GM23338 (cell line): Measurements from ENCODE around the gene OR52L1. TPM values are rescaled to one million over a fixed set of nuclear protein-coding genes. Genes with fewer than 3 reads are reported as not detected.

Source experiments
- CREB1 ChIP-seq: fragments of 250-450 bp; sonication (Bioruptor Pico); IDR thresholded peaks from 2 replicates; pipeline ENCODE4 v1.5.0; 2020; ENCODE audit warnings: low read depth, mild to moderate bottlenecking, moderate library complexity
- ETS1 ChIP-seq: IDR thresholded peaks from 2 replicates; pipeline ENCODE4 v1.6.1; 2016; ENCODE audit warnings: antibody characterized with exemption
- EZH2 ChIP-seq: fragments of 200-600 bp; sonication (generic); IDR thresholded peaks from one replicate; pipeline ENCODE4 v1.8.0; 2017; ENCODE audit warnings: antibody characterized with exemption, mild to moderate bottlenecking, low read depth; ENCODE audit not compliant: unreplicated experiment
- JUNB ChIP-seq: IDR thresholded peaks from one replicate; pipeline ENCODE4 v1.6.1; 2016; ENCODE audit warnings: antibody characterized with exemption; ENCODE audit not compliant: unreplicated experiment
- NANOG ChIP-seq: IDR thresholded peaks from 2 replicates; pipeline ENCODE4 v1.6.1; 2016; ENCODE audit warnings: antibody characterized with exemption, borderline replicate concordance
- POLR2AphosphoS5 ChIP-seq: IDR thresholded peaks from 2 replicates; pipeline ENCODE4 v1.6.1; 2016; ENCODE audit warnings: antibody characterized with exemption, low read depth
- REST ChIP-seq: IDR thresholded peaks from one replicate; pipeline ENCODE4 v1.6.1; 2018; ENCODE audit warnings: antibody characterized with exemption; ENCODE audit not compliant: unreplicated experiment
- STAT1 ChIP-seq: IDR thresholded peaks from one replicate; pipeline ENCODE4 v1.6.1; 2016; ENCODE audit warnings: antibody characterized with exemption; ENCODE audit not compliant: unreplicated experiment
- ZNF114 ChIP-seq: fragments of 250-450 bp; sonication (Bioruptor Pico); IDR thresholded peaks from 2 replicates; pipeline ENCODE4 v1.5.0; 2020; ENCODE audit warnings: mild to moderate bottlenecking, moderate library complexity
- ZNF331 ChIP-seq: fragments of 250-450 bp; sonication (Bioruptor Pico); IDR thresholded peaks from 2 replicates; pipeline ENCODE4 v1.5.0; 2020; ENCODE audit warnings: low read depth, mild to moderate bottlenecking, moderate library complexity
- ZNF462 ChIP-seq: fragments of 250-450 bp; sonication (Bioruptor Pico); IDR thresholded peaks from 2 replicates; pipeline ENCODE4 v1.5.0; 2020; ENCODE audit warnings: mild to moderate bottlenecking, moderate library complexity
- polyA plus RNA-seq: library from polyadenylated mRNA; unstranded; fragments of >200 nt; fragmentation: Nextera tagmentation; extraction: Ambion mirVana; gene quantifications from 2 replicates; pipeline ENCODE4 v1.2.1, GENCODE V29; 2016
- total RNA-seq: library from RNA; depleted of rRNA; stranded (reverse); fragments of >200 nt; shearing (Covaris generic); gene quantifications from 2 replicates; pipeline ENCODE4 v1.2.3, GENCODE V29; 2014

The OR52L1 gene
- total and polyA plus RNA-seq, 2 experiments from 2014 or later = 0.17 TPM; not detected in 1

GRCh38 chr11:5994791-5995190, 8.0 kb upstream of the OR52L1 start (continued):
- TF ChIP-seq ZNF462 (CRISPR knock-in tag) (no peak), CREB1 (CRISPR knock-in tag) (no peak), ZNF331 (CRISPR knock-in tag) (no peak), ZNF114 (CRISPR knock-in tag) (no peak), ETS1 (no peak), JUNB (no peak), POLR2AphosphoS5 (no peak), STAT1 (no peak), EZH2 (no peak), NANOG (no peak), REST (no peak)
